ENCODE results near the gene AMDHD1.
A peak's percentile ranks its signal among the peaks of the same experiment; 100 is the strongest.

AMDHD1 gene

GRCh38 chr12:95942101-95942523 is 1.0 kb upstream of the AMDHD1 start:
- no peak for TF ChIP-seq TOX (CRISPR knock-in tag; IDR thresholded peaks at IDR 0.05; ENCODE audit: borderline replicate concordance)
- TF ChIP-seq POU6F1 (CRISPR knock-in tag; IDR thresholded peaks at IDR 0.05; ENCODE audit: borderline replicate concordance, low read depth), result no peak
- TF ChIP-seq RARB (CRISPR knock-in tag; IDR thresholded peaks at IDR 0.05), result no peak
- no peak for TF ChIP-seq CSRNP3 (CRISPR knock-in tag; IDR thresholded peaks at IDR 0.05)
- no peak for TF ChIP-seq BACH2 (CRISPR knock-in tag; IDR thresholded peaks at IDR 0.05; ENCODE audit: borderline replicate concordance)
- no peak for TF ChIP-seq ISL1 (CRISPR knock-in tag; IDR thresholded peaks at IDR 0.05)
- TF ChIP-seq PATZ1 (CRISPR knock-in tag; IDR thresholded peaks at IDR 0.05; ENCODE audit: borderline replicate concordance), result no peak
- TF ChIP-seq TSHZ2 (CRISPR knock-in tag; IDR thresholded peaks at IDR 0.05), result no peak
- TF ChIP-seq TCF4 (CRISPR knock-in tag; IDR thresholded peaks at IDR 0.05; ENCODE audit: borderline replicate concordance), result no peak
- TF ChIP-seq ZNF565 (CRISPR knock-in tag; conservative IDR thresholded peaks at IDR 0.05; ENCODE audit: low read depth), result no peak
- TF ChIP-seq CSDC2 (CRISPR knock-in tag; IDR thresholded peaks at IDR 0.05), result no peak
- no peak for TF ChIP-seq ESRRG (CRISPR knock-in tag; IDR thresholded peaks at IDR 0.05)
- TF ChIP-seq PPARA (CRISPR knock-in tag; IDR thresholded peaks at IDR 0.05; ENCODE audit: borderline replicate concordance), result no peak
- TF ChIP-seq ZFP30 (CRISPR knock-in tag; IDR thresholded peaks at IDR 0.05), result no peak
- no peak for TF ChIP-seq GLIS3 (CRISPR knock-in tag; IDR thresholded peaks at IDR 0.05)
- no peak for TF ChIP-seq ARNTL (CRISPR knock-in tag; IDR thresholded peaks at IDR 0.05; ENCODE audit: borderline replicate concordance, low read depth)
- no peak for TF ChIP-seq CREB5 (CRISPR knock-in tag; IDR thresholded peaks at IDR 0.05; ENCODE audit: low read depth)
- no peak for TF ChIP-seq OSR1 (CRISPR knock-in tag; IDR thresholded peaks at IDR 0.05)
- no peak for TF ChIP-seq ZC3H10 (CRISPR knock-in tag; IDR thresholded peaks at IDR 0.05)
- no peak for TF ChIP-seq ZNF8 (CRISPR knock-in tag; IDR thresholded peaks at IDR 0.05)
- ATAC-seq, result no peak

- peak; percentile 91 for ATAC-seq
Measured at GRCh38 chr12:95942524-95943329, 404 bp upstream of the AMDHD1 start, which contains the start of gene CCDC38. Gene CCDC38 (minus strand): TSS chr12:95942614. CDS start chr12:95936509, 6,105 bp downstream.

More at GRCh38 chr12:95942524-95943329, 404 bp upstream of the AMDHD1 start, which contains the start of gene CCDC38:
- TF ChIP-seq TCF4 (CRISPR knock-in tag; IDR thresholded peaks at IDR 0.05; ENCODE audit: borderline replicate concordance) (0 out of 2 replicates have a peak, but pooled peaks have one; percentile 21), TSHZ2 (CRISPR knock-in tag; IDR thresholded peaks at IDR 0.05) (no peak)

Data from SK-N-SH treated with all-trans-retinoic acid at 6 μM for 48 hours (cell line).